Stimulated activated CD8-positive, alpha-beta memory T cell treated with anti-CD3 and anti-CD28 coated beads, Interleukin-7, amount 100 ng/mL, for 48 hours (primary cell): ENCODE results near the gene TMEM190.
"Not testable (repeated sequence)": the region's sequence is repeated elsewhere in the genome, so short reads cannot be mapped to it uniquely, and the experiment has no call there.

Experiments
- DNase-seq, 2 donors: peaks; one replicate each; pipeline ENCODE4 v3.0.0-alpha.2; 2020; ENCODE audit warnings: low read depth in 1 of 2; ENCODE audit errors: extremely low read depth in 1 of 2

The TMEM190 gene

DNA sequence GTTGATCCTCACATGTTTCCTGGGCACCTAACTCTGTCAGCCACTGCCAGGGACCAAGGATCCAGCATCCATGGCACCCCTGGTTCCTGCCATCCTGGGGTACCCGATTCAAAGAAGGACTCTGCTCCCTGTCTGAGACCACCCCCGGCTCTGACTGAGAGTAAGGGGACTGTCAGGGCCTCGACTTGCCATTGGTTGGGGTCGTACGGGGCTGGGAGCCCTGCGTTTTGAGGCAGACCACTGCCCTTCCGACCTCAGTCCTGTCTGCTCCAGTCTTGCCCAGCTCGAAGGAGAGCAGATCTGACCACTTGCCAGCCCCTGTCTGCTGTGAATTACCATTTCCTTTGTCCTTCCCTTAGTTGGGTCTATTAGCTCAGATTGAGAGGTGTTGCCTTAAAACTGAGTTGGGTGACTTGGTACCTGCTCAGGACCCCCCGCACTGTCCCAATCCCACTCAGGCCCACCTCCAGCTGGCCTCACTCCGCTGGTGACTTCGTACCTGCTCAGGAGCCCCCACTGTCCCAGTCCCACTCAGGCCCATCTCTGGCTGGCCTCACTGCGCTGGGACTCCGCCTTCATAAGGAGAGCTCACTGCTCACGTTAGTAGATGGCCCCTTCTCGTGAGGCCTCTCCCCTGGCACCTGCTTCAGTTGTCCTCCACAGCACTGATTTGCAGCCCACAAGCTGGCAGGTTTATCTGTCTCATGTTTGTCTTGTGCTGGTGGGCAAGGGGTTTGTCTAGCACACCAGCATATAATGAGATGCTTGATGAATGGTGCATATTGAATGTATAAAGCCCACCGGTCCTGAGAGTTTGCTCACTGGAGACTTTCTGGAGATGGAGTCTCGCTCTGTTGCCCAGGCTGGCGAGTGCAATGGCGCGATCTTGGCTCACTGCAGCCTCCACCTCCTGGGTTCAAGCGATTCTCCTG lies 13.0 kb downstream of the TMEM190 start:
- no peak for DNase-seq

DNA sequence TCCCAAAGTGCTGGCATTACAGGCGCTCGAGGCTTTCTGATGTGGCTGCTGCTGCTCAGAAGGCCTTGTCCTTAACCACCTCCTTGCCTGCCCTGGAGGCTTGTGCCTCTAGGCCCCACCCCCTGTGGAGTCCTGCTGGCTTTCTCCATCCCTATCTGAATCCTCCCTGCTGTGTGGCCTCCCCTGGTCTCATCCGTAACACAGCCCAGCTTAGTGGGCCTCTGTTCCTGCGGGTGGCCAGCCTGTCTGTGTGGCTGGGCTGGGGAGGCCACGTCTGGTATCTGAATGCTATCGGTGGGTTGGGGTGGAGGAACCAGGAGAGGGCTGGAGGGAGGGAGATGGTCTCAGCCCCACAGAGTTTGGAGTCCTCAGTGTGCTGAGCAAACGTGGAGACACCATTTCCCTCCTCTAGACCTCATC lies 13.8 kb downstream of the TMEM190 start:
- DNase-seq = no peak

DNA sequence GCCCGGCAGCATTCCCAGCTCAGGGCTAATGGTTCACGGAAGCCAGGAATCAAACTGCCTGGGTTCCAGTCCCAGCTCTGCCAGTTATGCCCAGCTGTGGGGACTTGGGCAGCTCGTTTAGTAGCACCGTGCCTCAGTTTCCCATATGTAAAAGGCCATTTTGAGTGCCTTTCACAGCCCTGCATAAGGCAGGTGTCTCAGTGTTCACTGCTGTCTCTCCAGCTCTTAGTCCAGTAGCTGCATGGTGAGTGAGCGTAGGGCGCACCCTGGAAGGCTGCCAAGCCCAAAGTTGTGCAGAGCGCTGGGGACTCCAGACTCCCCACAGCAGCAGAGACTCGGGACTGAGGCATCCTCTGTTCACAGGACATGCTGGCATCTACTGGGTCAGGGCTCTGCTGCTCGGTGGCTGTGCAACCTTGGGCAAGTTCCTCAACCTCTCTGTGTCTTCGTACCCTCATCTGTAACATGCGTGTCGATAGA lies 14.6 kb downstream of the TMEM190 start:
- no peak for DNase-seq

DNA sequence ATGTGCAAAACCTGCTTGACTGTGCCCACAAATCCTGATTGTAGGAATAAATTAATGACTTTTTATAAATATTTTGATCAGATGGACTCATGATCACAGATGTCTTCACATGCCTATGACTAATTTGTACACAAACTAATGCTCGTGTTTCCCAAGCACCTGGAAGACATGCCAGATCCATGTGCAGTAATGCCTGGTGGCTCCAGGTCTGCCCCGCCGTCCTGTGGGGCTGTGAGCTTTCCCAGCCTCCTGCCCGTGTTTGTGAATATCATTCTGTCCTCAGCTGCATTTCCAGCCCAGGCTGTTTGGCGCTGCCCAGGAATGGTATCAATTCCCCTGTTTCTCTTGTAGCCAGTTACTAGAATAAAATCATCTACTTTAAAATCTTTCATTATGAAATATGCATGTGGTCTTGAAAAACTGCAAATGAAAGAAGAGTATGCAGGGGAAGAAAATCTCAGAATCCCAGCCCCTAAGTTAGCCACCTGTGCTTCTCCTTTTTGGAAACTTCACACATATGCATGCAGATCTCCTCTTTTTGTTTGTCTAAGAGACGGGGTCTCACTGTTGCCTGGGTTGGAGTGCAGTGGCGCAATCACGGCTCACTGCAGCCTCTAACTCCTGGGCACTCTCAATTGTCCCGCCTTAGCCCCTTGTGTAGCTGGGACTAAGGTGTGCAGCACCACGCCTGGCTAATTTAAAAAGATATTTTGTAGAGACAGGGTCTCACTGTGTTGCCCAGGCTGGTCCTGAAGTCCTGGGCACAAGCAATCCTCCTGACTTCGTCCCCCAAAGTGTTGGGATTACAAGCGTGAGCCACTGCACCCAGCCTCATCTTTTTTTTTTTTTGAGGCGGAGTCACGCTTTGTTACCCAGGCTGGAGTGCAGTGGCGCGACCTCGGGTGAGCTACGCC lies 15.3 kb downstream of the TMEM190 start:
- no peak for DNase-seq

DNA sequence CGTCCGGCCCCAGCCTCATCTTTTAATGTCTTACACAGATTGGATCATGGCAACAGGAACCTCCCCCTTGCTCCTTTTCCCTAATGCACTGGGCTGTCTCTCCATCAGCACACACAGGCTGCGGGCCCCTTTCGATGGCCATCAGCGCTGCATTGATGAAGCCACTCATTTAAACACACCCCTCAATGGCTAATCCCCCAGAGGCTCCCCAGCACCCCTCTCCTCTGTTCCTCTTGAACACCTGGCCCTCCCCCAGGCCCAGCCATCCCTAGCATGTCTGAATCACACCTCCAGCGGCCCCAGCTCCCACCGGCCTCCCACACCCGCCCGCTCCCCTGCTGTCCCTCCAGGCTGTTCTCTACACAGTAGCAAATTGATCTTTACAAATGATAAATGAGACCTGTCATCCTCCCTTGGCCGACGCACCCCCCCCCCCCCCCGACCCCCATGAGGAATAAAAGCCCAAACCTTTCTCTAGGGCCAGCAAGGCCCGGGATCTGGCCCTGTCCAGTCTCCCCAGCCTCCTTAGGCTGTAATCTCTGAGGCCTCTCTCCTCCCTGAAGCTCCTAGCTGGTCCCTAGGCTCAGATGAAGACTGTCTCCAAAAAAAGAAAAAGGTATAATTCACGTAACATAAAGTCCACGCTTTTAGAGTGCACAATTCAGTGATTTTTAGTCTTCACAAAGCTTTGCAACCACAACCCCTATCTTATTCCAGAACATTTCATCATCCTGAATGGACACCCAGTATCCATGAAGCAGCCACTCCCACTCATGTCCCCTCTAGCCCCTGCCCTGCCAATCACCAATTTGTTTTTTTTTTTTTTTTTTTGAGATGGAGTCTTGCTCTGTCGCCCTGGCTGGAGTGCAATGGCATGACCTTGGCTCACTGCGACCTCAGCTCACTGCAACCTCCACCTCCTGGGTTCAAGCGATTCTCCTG lies 16.5 kb downstream of the TMEM190 start:
- DNase-seq = no peak

DNA sequence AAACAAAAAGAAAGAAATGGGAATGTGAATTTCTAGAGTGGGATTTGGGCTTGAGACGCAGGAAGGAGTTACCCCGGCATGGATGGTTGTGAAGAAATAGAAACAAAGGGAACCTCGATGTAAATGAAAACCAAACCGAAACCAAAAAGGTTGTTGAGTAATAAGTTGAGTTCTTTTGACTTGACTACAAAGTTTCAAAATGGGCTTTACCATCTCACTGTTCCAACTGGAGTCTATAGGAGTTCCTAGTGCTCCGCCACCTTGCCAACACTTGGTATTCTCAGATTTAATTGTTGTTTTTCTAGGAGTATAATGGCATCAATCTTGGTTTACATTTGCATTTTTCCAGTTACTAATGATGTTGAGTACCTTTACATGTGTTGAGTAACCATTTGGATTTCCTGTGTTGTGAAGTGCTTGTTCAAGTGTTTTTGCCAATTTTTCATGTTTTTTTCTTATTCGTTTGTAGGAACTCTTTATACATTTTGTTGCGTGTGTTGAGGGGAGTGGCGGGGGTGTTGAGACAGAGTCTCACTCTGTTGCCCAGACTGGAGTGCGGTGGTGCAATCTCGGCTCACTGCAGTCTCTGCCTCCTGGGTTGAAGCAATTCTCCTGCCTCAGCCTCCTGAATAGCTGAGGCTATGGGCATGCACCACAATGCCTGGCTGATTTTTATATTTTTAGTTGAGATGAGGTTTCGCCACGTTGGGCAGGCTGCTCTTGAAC lies 21.7 kb downstream of the TMEM190 start:
- DNase-seq = no peak

DNA sequence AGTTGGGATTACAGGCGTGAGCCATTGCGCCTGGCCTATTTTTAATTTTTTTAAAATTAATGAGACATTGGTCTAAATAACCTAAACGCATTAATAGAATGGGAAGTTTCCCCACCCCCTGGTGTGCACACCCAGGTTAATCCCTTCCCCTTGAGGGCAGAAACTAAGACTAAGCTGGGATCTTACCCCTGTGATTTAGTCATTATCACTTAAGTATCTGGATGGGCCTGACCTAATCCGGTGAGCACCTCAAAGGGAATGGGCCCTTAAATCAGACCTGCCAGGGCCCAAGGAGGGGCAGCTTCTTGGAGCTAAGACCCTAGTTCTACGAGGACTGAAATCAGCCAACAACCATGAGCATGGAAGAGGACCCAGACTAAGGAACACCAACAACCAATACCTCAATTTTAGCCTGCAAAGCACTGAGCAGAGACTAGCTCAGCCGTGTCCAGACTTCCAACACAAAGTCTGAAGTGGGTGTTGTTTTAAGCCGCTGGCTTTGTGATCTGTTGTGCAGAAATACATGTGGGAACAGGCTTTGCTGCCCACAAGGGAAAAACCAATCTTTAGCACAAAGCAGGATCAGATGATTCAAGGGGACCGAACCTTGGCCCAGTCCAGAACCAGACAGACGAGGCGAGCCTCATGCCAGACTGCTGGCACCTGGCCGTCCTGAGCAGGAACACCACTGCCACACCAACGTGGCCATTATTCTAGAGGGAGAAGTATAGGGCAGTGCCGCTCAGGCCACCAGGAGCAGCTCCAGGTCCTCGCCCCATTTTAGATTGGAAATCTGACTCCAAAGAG lies 23.9 kb downstream of the TMEM190 start:
- no peak for DNase-seq

DNA sequence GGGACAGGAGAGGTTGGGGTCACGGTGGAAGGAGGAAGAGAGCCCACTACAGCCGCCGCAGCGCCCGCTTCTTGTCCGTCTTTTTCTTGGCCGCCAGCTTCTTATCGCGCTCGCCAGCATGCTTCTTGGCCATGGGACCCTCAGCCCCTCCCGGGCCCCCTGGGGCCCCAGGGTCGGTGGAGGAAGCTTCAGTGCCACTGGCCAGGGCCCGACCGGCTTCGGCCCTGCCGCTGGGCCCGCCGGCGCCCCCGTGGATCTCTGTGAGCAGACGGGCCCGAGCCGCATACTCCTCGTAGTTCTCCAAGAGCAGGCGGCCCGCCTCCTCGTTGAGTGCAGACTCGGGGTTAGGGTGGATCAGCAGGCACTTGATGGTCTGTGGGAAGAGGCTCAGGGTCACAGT lies 24.8 kb downstream of the TMEM190 start:
- DNase-seq = not testable (repeated sequence)

DNA sequence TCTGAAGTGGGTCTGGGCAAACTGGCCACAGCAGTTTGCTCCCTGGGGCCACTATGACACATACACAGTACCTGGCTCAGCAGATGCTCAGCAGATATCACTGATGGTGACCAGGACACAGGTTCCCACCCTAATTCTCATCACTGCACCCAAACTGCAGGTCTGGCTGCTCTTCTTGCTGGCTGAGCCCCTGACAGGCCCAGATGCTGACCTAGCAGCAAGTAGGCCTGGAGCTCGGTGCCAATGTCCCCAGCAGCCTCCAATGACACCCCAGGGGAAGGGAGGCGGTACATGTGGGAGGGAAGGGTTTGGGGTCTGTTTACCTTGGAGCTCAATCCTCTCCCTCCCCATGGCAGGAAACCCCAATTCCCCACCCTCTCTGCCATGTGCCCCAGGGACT lies 25.9 kb downstream of the TMEM190 start:
- no peak for DNase-seq

DNA sequence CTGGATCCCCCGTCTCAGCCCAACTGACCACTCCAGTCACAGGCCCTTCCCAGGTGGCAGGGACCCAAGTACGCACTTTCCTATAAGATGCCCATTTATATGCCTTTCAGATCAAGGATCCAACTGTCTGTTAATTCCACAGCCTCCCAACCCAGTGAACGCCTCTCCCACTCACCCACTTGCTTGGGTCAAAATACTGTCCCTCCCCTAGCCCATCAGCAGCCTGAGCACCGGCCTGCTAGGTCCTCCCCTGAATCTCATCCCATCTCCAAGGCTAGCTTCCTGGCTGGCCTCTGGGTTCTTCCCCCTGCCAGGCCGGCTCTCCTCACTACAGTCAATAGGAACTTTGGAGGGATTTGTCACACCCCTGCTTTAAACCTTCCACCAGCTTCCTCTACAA lies 29.0 kb downstream of the TMEM190 start:
- DNase-seq = no peak

DNA sequence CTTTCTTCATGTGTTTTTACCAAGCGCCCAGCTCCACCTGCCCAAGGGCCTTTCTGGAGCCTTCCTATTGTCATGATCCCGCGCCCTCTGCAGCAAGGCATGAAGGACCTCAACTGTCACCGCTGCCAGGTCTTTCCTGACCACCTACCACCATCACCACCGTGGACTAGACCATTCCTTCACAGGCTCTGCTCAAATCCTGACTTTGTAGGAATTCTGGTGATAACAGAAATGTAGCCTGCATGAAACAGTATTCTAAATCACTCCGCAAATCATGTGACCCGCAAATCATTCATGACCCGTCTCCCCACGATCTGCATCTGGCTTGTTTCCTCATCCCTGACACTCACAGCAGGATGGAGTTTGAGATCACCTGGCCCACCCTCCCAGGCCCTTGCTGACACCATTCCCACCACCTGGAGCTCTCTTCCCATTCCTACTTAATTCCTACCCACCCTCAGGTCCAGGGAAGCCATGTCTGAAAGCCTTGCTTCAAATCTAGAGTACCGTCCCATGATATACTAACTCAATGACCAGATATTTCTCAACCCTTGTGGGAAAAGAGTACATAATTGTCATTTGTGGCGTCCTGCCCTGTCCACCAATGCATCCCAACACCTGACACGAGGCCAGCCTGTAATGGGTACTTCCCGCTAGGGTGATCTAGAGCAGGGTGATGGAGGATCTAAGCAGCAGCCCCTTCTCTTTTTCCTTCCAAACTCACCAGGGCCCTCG lies 29.6 kb downstream of the TMEM190 start:
- DNase-seq = no peak

DNA sequence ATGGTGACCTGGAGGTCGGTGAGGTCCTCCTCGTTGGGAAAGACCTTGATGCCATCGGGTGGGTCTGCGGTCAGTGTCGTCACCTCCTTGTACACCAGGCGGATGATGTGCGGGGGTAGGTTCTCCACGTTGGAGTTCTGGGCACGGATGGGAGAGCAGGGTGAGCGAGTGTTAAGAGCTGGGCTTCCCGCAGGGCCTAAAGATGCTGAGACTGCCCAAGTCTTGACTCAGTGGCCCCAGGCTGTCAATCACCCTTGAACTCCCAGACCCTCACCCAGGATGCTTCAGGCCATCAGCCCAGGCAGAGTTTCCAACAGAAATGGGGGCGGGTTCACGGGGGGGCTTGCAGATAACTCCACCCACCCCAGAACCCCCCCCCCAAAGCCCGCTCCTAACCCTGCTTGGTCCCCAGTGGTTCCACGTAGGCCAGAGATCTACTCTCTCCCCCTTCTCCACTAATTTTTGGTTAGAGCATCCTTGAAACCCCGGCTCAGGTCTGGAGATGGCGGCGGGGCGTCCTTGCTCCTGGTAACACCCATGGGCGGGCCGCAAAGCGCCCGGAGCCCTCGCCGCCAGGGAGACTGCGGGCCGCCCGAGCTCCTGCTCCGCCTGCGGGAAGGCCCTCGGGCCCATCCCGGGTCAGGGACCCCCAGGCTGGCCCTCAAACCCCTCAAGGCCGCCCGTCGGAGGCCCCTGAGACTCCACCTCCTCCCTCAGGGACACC lies 30.4 kb downstream of the TMEM190 start:
- no peak for DNase-seq

DNA sequence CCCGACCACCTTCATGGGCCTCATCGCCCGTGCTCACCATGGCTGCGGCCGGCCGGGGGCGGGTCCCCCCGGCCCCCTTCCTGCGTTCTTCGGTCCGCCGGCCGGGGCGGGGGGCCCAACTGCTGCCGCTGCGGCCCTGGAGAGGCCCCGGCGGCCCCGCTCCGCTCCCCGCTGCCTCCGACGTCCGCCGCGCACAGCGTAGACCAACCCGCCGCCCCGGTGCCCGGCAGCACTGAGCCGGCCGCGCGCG lies 30.8 kb downstream of the TMEM190 start, which contains the start of gene UBE2S:
UBE2S (minus strand) TSS at position 239 of the 250 bp plus-strand sequence; CDS start at position 40, 199 bp downstream.
- DNase-seq = not testable (repeated sequence)

DNA sequence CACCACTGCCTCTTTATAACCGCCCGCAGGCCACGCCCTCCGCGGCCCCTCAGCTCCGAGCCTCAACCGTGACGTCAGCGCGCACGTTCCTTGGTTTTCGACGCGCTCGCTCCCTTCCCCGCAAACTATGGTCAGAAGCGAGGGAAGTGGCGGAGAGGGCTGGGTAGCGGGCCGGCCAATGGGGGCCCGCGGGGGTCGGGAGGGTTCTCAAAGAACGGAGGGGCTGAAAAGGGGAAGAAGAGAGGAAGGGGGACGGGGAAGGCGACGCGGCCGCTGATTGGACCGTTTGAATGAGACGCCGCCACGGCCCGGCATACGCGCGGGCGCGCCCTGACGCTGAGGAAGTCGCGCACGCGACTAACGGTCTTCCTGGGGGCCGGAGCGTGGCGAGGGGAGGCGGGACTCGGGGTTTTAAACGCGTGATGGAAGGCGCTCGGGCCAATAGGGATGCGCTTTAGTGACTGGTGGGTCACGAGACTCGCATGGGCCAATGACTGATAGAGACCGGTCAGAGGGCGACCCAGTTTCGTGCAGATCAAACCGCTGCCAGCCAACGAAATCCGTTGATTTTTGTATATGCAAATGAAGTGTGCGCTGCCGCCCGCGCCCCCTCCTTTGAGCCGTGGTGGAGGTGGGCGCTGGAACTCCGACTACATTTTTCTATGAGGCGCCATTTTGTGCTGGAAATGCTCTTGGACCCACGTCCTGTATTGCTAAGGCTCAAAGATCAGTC lies 31.3 kb downstream of the TMEM190 start:
- DNase-seq = peak; percentile 93 to 95

DNA sequence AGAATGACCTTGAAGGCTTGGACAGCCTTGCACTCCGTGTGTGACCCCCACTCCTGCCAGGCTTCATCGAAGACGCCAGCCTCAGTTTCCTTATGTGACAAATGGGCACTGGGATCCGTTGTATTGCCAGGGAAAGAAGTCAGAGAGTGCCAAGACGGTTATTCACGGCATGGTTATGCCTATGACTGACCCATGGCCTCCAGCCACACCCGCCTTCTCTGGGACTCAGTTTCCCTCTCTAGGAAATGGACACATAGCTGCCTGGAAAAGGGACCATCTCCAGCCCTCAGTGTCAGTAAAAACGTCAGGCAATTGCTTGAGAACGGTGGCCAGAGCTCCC lies 31.9 kb downstream of the TMEM190 start:
- DNase-seq = no peak

DNA sequence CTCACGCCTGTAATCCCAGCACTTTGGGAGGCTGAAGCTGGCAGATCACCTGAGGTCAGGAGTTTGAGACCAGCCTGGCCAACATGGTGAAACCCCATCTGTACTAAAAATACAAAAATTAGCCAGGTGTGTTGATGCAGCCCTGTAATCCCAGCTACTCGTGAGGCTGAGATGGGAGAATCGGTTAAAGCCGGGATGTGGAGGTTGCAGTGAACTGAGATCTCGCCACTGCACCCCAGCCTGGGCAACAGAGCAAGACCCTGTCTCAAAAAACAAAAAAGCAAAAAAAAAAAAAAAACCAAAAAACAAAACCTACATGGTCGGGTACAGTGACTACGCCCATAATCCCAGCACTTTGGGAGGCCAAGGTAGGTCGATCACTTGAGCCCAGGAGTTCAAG lies 32.6 kb downstream of the TMEM190 start:
- DNase-seq = not testable (repeated sequence)

DNA sequence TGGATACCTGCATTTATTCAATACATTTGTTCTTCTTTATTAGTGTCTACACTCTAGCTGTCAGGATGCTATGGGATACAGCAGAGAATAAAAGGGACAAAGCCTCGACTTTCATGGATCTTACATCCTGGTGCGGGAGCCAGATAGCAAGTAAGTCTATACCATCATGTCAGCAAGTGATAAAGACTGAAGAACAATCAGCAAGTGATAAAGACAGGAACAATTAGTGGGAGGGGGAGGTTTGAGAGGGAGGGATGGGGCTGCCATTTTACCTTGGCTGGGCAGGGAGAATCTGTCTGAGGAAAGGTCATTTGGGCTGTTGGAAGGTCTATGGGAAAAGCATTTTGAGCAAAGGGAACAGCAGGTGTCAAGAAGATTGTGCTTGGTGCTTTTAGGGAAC lies 33.5 kb downstream of the TMEM190 start:
- no peak for DNase-seq
